NCI-H1436 treated with DMSO at 0.1 percent for 48 hours (cell line): Measurements from ENCODE around the gene ACOT11.
"Not testable (repeated sequence)": the region's sequence is repeated elsewhere in the genome, so short reads cannot be mapped to it uniquely, and the experiment has no call there.

Experiments
- DNase-seq: peaks from one replicate; lab custom pipeline; 2025; lab: John Stamatoyannopoulos, UW

The ACOT11 gene

DNA sequence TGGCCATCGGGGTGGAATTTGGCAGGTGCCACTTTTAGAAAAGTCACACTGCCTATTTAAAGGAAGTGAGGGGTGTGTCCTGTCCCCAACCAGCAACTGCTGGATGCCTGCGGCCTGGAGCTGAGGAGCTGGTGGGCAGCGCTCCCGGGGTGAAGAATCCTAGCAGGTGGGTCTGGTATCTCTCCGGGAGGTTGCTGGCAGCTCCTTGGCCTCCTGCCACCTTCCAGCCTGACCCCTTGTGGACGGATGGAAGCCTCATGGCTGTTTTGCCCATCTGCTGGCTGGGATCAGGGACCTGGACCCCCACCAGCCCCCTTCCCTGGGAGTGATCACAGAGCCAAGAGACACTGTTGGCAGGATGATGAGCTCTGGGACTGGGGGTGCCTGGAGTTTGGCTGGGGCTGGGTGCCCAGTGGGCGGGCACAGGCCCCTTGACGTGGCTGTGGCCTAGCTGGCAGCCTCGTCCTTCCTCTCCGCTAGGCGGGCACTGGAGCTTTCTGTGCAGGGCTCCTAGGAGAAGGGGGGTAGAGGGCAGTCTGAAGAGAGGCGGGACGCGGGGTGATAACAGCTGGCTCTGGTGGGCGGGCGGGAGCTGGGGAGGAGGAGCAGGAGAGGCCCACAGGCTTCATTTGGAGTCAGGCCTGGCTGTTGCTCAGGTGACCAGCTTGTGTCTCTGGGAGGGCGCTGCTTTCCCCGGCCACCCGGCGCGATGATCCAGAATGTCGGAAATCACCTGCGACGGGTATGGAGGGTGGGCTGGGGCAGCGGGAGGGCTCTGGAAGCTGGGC lies at the start of gene ACOT11:
ACOT11 (plus strand) TSS at position 628 of the 788 bp plus-strand sequence; CDS start at position 710, 82 bp downstream.
- DNase-seq: peak; percentile 43

DNA sequence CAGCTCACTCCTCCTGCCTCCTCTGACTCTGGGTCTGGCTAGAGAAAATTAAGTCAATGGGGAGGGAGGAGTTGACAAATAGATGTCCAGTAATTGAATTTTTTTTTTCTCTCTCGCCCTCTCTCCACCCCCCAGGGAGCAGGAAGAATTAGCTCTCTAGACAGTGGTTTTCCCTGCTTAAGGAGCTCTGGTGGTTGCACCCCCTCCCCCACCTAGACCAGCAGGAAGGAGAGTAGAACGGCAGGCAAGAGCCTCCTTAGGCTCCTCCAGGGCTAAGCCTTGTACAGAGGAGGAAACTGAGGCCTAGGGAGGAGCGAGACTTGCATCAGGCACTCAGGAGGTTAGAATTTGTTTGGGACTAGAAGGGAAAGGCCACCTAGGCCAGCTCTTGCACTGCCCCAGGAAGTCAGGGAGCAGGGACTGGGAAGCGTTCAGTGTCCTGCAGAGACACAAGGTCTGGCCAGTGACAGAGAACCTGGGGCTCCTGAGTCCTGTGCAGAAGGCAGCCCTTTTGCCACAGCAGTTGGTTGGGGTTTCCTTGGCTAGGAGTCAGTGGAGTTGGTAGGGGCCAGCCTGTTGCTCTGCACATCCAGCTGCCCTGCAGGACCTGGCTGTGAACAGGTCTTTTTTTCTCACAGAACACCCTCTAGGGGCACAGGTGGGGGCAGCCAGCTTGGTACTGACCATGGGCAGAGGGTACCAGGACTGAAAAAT lies 49.5 kb upstream of the ACOT11 start:
- DNase-seq: no peak

GRCh38 chr1:54499097-54499359 lies 49.0 kb upstream of the ACOT11 start:
- DNase-seq: no peak

DNA sequence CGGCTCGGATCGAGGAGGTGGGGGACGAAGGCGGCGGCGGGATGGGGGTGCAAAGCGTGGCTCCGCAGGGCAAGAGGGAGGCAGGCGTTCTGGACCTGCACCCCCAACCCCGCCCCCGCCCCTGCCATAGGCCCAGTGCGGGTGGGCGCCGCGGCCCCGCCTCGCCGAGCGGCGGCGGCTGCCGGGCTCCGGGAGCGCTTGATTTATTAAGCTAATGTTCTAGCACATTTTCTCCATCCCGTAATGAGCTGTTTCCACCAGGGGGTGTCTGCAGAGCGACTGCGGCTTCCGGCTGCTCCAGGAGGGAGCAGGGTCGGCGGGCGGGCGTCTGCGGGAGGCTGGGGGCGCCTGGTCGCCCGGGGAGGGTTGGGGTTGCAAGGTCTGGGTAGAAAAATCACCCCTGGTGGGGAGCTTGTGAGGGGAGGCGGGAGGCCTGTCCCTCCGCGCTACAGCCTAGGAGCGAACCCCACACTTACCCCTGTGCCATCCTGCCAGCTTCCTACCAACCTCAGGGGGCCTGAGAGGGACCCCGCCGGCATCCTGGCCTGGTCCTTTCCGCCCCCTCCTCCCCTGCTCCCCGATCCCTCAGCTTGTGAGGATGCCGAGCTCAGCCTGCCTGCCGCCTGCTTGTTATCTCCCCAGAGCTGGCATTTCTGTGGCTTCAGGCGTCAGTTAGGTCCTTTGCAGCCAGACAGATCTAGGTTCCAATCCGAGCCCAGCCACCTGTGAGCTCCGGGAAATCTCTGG lies 48.5 kb upstream of the ACOT11 start:
- DNase-seq: no peak

- no peak for DNase-seq
These were observed 48.0 kb upstream of the ACOT11 start for GRCh38 chr1:54500107-54500431.

- DNase-seq: no peak
These were observed 46.2 kb upstream of the ACOT11 start for GRCh38 chr1:54501849-54502248.

DNA sequence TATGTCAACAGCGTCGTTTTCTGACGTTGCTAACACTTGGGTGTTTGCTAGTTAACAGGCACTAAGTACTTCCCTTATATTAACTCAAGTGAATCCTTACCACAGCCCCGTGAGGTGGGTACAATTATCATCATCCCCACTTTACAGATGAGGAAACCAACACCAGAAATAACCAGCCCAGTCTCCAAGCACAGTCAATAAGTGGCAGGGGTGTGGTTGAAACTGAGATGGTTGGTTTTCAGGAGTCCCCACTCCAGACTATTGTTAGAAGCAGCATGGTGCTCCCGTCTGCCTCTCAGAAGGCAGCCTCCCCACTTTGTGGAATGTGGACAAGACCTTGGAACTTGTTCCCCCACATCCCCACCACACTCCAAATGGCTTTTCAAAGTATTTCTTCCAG lies 45.7 kb upstream of the ACOT11 start:
- no peak for DNase-seq

DNA sequence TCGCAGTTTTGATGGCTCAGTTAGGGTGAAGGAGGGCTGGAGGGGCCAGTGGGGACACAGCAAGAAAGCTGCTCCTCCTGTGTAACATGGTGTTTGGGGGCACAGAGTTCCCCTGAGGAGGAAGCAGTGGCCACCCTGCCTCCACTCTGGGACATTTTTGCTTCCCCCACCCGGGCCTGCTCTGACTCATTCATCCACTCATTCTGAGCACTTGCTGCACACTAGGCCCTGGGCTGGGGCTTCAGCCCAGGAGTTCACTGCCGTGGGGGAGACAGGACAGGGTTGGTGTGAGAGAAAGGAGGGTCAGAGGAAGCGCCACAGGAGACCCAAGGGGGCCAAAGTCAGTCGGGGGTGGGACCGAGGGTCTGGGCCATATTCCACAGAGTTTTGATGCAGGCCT lies 41.4 kb upstream of the ACOT11 start:
- no peak for DNase-seq

DNA sequence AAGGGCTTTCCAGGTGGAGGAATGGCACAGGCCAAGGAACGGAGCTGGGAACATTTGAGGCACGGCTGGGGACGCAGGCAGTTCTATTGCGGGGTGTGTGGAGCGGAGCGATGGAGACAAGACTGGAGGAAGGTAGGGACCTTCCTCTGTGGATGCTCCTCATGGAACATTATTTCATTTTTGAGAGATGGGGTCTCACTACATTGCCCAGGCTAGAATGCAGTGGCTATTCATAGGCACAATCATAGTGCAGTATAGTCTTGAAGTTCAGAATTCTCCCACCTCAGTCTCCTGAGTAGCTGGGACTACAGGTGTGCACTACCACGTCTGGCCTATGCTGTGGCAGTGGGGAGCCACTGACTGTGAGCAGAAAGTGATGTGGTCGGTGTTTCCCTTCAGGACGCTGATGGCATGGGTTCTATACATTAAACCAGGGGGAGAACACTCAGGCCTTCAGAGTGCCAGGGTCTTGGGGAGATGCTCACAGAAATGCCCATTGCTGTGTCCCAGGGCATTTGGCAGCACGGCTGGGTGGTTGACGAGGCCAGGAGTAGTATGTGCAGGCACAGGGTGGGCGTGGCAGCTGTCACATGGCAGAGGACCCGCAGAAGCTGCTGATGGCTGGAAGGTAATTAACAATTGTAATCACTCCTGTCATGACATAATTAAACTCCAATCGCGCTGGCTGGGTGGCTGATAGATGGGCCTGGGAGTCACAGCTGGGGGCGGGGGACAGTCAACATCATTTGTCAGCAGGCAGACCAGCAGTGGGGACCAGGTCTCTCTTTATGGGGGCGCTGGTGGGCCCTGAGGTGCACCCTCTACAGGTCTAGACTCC lies 40.8 kb upstream of the ACOT11 start:
- DNase-seq: no peak

DNA sequence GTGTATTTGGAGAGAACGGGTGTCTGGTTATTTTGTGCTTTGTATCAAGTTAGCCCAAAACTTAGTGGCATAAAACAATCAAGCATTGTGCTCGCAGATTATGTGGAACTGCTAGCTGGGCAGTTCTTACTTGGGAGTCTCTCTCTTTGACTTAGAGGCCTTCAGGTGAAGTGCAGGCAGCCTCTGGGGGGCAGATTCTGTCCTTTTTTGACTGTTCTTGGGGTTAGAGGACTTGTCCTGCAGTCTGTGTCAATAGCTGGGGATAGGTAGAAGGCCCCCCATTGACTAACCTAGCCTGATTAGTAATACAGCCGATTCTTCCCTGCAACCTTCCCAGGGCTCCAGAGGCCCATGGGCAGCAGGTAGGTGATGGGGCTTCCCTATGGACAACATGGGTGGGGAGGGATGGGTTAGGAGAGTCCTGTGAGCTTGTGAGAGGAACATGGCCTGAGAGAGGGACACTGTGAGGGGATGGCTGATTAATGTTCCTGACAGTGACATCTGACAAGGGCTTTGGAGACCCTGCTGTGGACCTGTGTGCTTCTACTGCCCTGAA lies 37.2 kb upstream of the ACOT11 start:
- DNase-seq: no peak

GRCh38 chr1:54513921-54514580 lies 34.0 kb upstream of the ACOT11 start:
- DNase-seq: not testable (repeated sequence)

- DNase-seq: no peak
These were observed 31.6 kb upstream of the ACOT11 start for GRCh38 chr1:54516249-54516920.

DNA sequence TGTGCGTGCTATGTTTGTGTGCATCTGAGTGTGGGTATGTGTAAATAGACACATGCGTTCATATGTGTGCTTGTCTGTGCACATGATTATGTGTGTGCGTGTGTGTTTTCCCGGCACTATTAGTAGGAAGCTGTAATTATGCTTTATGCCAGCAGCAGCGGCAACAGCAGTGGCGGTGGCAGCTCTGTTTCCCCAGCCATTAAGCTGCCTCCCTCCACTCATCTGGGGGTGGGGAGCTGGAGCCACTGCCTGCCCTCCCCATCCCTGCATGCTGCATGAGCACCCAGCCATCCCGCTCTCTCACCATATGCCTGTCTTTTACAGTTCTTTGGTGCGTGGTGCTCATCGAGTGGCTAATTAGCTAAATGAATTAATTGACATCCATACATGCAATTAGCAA lies 30.5 kb upstream of the ACOT11 start:
- DNase-seq: no peak

- no peak for DNase-seq
These were observed 29.5 kb upstream of the ACOT11 start for GRCh38 chr1:54518489-54518888.

- DNase-seq: no peak
These were observed 28.3 kb upstream of the ACOT11 start for GRCh38 chr1:54519709-54520108.

DNA sequence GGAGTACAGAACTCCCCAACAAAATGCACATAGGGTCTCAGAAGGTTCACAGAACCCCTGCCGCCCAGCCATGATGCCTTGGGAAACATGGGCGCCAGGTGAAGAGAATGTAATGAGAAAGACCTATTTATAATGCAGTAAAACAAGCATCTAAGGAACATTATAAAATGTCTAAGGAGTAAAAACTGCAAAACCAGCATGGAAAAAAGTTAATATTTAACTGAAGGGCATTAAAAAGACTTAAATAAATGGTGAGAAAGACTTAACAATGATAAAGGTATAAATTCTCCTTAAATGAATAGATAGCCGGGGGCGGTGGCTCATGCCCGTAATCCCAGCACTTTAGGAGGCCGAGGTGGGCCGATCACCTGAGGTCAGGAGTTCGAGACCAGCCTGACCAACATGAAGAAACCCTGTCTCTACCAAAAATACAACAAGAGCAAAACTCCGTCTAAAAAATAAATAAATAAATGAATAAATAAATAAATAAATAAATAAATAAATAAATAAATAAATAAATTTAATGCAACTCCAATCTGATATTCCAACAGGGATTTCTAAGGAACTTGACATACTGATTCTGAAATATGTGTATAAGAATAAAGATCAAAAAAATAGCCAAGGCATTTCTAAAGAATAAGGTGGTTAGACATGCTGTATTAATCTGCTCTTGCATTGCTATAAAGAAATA lies 27.3 kb upstream of the ACOT11 start:
- no peak for DNase-seq

- not testable (repeated sequence) for DNase-seq
These were observed 21.5 kb upstream of the ACOT11 start for GRCh38 chr1:54526565-54526964.

DNA sequence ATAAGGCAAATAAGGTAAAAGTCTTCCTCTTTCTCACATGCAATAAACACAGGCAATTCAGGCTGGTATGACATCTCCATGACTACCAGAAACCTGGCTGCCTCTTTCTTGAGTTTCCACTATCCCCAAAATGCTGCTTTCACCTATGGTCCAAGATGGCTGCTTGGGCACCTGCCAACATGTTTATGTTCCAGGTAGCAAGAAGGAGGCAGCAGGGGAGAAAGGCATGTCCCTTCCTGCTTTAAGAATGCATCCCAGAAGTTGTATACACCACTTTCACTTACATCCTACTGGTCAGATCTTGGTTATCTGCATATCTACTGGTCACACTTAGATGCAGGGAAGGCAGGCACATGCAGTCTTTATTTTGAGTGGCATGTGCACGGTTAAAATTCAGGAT lies 19.4 kb upstream of the ACOT11 start:
- no peak for DNase-seq

DNA sequence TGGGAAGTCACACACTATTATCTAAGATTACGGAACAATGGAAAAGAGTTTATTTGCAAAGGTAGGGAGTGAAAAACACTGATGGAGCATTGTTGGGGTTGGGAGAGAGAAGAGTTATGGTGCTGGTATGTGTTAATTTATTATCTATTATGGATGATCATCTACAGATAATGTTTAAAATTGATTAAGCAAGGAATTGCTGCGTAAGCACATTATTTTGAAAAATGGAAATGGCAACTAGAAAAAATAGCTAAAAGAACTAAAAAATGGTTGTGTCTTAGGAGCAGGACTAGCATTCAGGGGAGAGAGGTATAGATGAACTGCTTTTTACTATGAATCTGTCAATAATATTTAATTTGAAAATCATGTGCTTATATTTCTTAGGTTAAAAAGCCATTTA lies 16.0 kb upstream of the ACOT11 start:
- DNase-seq: no peak

- DNase-seq: not testable (repeated sequence)
These were observed 11.4 kb upstream of the ACOT11 start for GRCh38 chr1:54536656-54537055.
